SK-N-SH (cell line): ENCODE measurements around the gene DNAH6. TPM values are rescaled to one million over a fixed set of nuclear protein-coding genes. Genes with fewer than 3 reads are reported as not detected.

Experiments
- CTCF ChIA-PET: fragments of 300-600, 350-600 bp; formaldehyde crosslinking; extraction: SDS; loops from one replicate; lab custom pipeline; 2021; lab: Yijun Ruan, JAX
- POLR2A ChIA-PET: fragments of 350-600 bp; sonication (Branson Sonifier 250); formaldehyde crosslinking; extraction: SDS; loops from one replicate; lab custom pipeline; 2020; ENCODE audit warnings: antibody characterized with exemption, inconsistent platforms; lab: Yijun Ruan, JAX
- DNase-seq: peaks from one replicate; pipeline ENCODE4 v3.0.0; 2012
- H2AFZ ChIP-seq: fragments of 200-600 bp; sonication (generic); 2 replicates; pipeline ENCODE4 v1.8.1; 2016; ENCODE audit warnings: antibody characterized with exemption, mild to moderate bottlenecking, low read depth
- H3F3A ChIP-seq: fragments of 200-600 bp; sonication (generic); replicated peaks from 2 replicates; pipeline ENCODE3; 2016; ENCODE audit warnings: antibody characterized with exemption, mild to moderate bottlenecking; ENCODE audit not compliant: insufficient read depth
- H3K27ac ChIP-seq, 2 experiments: fragments of 200-500 bp in 1 of 2; fragments of 200-600 bp in 1 of 2; sonication (Bioruptor generic) in 1 of 2; sonication (generic), shearing (Covaris generic) in 1 of 2; 2 replicates each; pipeline versions ENCODE4 v1.5.1 to v1.6.1; 2014 to 2016; ENCODE audit warnings: low read depth in 2 of 2, inconsistent platforms in 1 of 2, low read length in 1 of 2, mild to moderate bottlenecking in 1 of 2, mixed read lengths in 1 of 2
- H3K27me3 ChIP-seq: fragments of 200-600 bp; sonication (generic), shearing (Covaris generic); 2 replicates; pipeline ENCODE4 v1.6.1; 2016; ENCODE audit warnings: mixed run types; ENCODE audit not compliant: insufficient read depth
- H3K36me3 ChIP-seq, 2 experiments: fragments of 200-500 bp in 1 of 2; fragments of 200-600 bp in 1 of 2; sonication (Bioruptor generic) in 1 of 2; sonication (generic) in 1 of 2; replicated peaks in 1 of 2; 2 replicates each; pipeline versions ENCODE3 to v1.5.1; 2014 to 2016; ENCODE audit warnings: low read length in 1 of 2, mild to moderate bottlenecking in 1 of 2; ENCODE audit not compliant: insufficient read depth in 2 of 2, control insufficient read depth in 1 of 2
- H3K4me1 ChIP-seq, 2 experiments: fragments of 200-500 bp in 1 of 2; fragments of 200-600 bp in 1 of 2; sonication (Bioruptor generic) in 1 of 2; sonication (generic), shearing (Covaris generic) in 1 of 2; 2 replicates each; pipeline versions ENCODE4 v1.5.1 to v1.6.1; 2014 to 2016; ENCODE audit warnings: low read depth in 1 of 2, low read length in 1 of 2, mixed run types in 1 of 2; ENCODE audit not compliant: insufficient read depth in 2 of 2, control insufficient read depth in 1 of 2
- H3K4me2 ChIP-seq: fragments of 200-600 bp; sonication (generic), shearing (Covaris generic); 2 replicates; pipeline ENCODE4 v1.6.1; 2017; ENCODE audit warnings: mixed run types
- H3K4me3 ChIP-seq, 2 experiments: fragments of 200-500 bp in 1 of 2; fragments of 200-600 bp in 1 of 2; sonication (Bioruptor generic) in 1 of 2; sonication (generic), shearing (Covaris generic) in 1 of 2; 2 replicates each; pipeline versions ENCODE4 v1.5.1 to v1.8.1; 2014 to 2016; ENCODE audit warnings: low read depth in 2 of 2, inconsistent platforms in 1 of 2, low read length in 1 of 2, mild to moderate bottlenecking in 1 of 2, mixed read lengths in 1 of 2, moderate library complexity in 1 of 2
- H3K79me2 ChIP-seq: fragments of 200-600 bp; sonication (generic); 2 replicates; pipeline ENCODE4 v1.8.1; 2017; ENCODE audit warnings: mild to moderate bottlenecking; ENCODE audit not compliant: insufficient read depth
- H3K9ac ChIP-seq: fragments of 200-600 bp; sonication (generic); 2 replicates; pipeline ENCODE4 v1.6.1; 2017; ENCODE audit warnings: mixed run types
- H3K9me2 ChIP-seq: fragments of 200-600 bp; sonication (generic); 2 replicates; pipeline ENCODE4 v1.6.1; 2017; ENCODE audit warnings: mixed run types
- H3K9me3 ChIP-seq: fragments of 200-600 bp; sonication (generic); 2 replicates; pipeline ENCODE4 v1.6.1; 2017; ENCODE audit warnings: mixed run types, mild to moderate bottlenecking, moderate library complexity
- H4K20me1 ChIP-seq: fragments of 200-600 bp; sonication (generic); 2 replicates; pipeline ENCODE4 v1.6.1; 2017; ENCODE audit warnings: mild to moderate bottlenecking, mixed run types; ENCODE audit not compliant: insufficient read depth
- CHD2 ChIP-seq: fragments of 150-350 bp; IDR thresholded peaks from 2 replicates; pipeline ENCODE4 v1.6.1; 2018; ENCODE audit warnings: low read length; ENCODE audit not compliant: partially characterized antibody
- ELF1 ChIP-seq: IDR thresholded peaks from 2 replicates; pipeline ENCODE4 v1.4.0; 2012
- EZH2phosphoT487 ChIP-seq: fragments of 200-600 bp; sonication (generic); IDR thresholded peaks from 2 replicates; pipeline ENCODE4 v1.6.1; 2017; ENCODE audit warnings: low read depth, mixed run types, mild to moderate bottlenecking, antibody characterized with exemption, moderate library complexity, borderline replicate concordance
- FOSL2 ChIP-seq: IDR thresholded peaks from 2 replicates; pipeline ENCODE4 v1.4.0; 2012; ENCODE audit warnings: low read depth, mild to moderate bottlenecking, moderate library complexity, borderline replicate concordance
- GATA2 ChIP-seq: sonication (generic); formaldehyde crosslinking; IDR thresholded peaks from 2 replicates; pipeline ENCODE4 v1.5.0; 2020; ENCODE audit warnings: mild to moderate bottlenecking, missing genetic modification reagents
- MEF2A ChIP-seq: IDR thresholded peaks from 2 replicates; pipeline ENCODE4 v1.4.0; 2012; ENCODE audit warnings: low read depth, borderline replicate concordance
- MXI1 ChIP-seq: IDR thresholded peaks from 2 replicates; pipeline ENCODE4 v1.6.1; 2012; ENCODE audit warnings: mild to moderate bottlenecking, low read depth, low read length, improper control_type of control experiment
- RCOR1 ChIP-seq: fragments of 150-350 bp; IDR thresholded peaks from 2 replicates; pipeline ENCODE4 v1.6.1; 2017; ENCODE audit warnings: antibody characterized with exemption, low read length
- RFX5 ChIP-seq: IDR thresholded peaks from 2 replicates; pipeline ENCODE4 v1.6.1; 2012; ENCODE audit warnings: mild to moderate bottlenecking, improper control_type of control experiment, low read length
- RXRA ChIP-seq: IDR thresholded peaks from 2 replicates; pipeline ENCODE4 v1.4.0; 2012; ENCODE audit warnings: low read depth, mild to moderate bottlenecking, borderline replicate concordance
- TAF1 ChIP-seq: IDR thresholded peaks from 2 replicates; pipeline ENCODE4 v1.6.1; 2012; ENCODE audit warnings: low read depth, mild to moderate bottlenecking, low read length, moderate library complexity, borderline replicate concordance
- TCF12 ChIP-seq: IDR thresholded peaks from 2 replicates; pipeline ENCODE4 v1.4.0; 2012
- YY1 ChIP-seq: IDR thresholded peaks from 2 replicates; pipeline ENCODE4 v1.4.0; 2012; ENCODE audit warnings: low read depth, mild to moderate bottlenecking
- ZBTB33 ChIP-seq: IDR thresholded peaks from 2 replicates; pipeline ENCODE4 v1.4.0; 2012; ENCODE audit warnings: low read depth, borderline replicate concordance
- WGBS: methylation state at CpG from one replicate; pipeline ENCODE4 v1.1.6; 2017; ENCODE audit warnings: low lambda C conversion rate; 5-methylcytosine and 5-hydroxymethylcytosine counted together
- polyA plus RNA-seq, 3 experiments: library from polyadenylated mRNA; depleted of rRNA; stranded (reverse); fragments of >200 nt; gene quantifications; 2 replicates each; pipeline ENCODE4 v1.2.3, GENCODE V29; 2012
- TF ChIP-seq, protein P1 (sequence below): IDR thresholded peaks from 2 replicates; pipeline ENCODE4 v1.4.0; 2012; ENCODE audit warnings: low read depth, borderline replicate concordance
- TF ChIP-seq, protein P2 (sequence below): fragments of 200-600 bp; sonication (generic); IDR thresholded peaks from 2 replicates; pipeline ENCODE4 v1.6.1; 2017; ENCODE audit warnings: antibody characterized with exemption, mild to moderate bottlenecking, moderate library complexity

Gene DNAH6
- polyA plus RNA-seq, 1 of the 3 experiments (the other 2 are of a cell fraction), result 0.03 TPM

- TF ChIP-seq, protein P1, sequence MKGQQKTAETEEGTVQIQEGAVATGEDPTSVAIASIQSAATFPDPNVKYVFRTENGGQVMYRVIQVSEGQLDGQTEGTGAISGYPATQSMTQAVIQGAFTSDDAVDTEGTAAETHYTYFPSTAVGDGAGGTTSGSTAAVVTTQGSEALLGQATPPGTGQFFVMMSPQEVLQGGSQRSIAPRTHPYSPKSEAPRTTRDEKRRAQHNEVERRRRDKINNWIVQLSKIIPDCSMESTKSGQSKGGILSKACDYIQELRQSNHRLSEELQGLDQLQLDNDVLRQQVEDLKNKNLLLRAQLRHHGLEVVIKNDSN, result no peak
Measured at GRCh38 chr2:84855731-84856130, 339.4 kb downstream of the DNAH6 start (continued).

GRCh38 chr2:84856787-84857186, 340.5 kb downstream of the DNAH6 start:
- Histone ChIP-seq H3K9me2 (no peaks in the 10 kb centered on the region), H3K9ac (no peak overlapping the region), H3K9me3 (no peaks in the 10 kb centered on the region), H4K20me1 (no peaks in the 10 kb centered on the region), H3K4me3 (no peak overlapping the region), H3K27me3 (peaks cover 14% of the 10 kb centered on the region; the same call in 1 of the 2 replicates), H3K36me3 (no peaks in the 10 kb centered on the region), H3K79me2 (no peaks in the 10 kb centered on the region), H3F3A (no peaks in the 10 kb centered on the region), H3K4me2 (no peak overlapping the region), H3K4me1 (no peaks in the 10 kb centered on the region), H2AFZ (no peak overlapping the region), H3K27ac (no peak overlapping the region)
- CTCF ChIA-PET, result interaction anchor here (0.6 kb wide), 1 partner anchor 14 kb away, joined by 3 read pairs; no protein-coding TSS in a partner anchor
- 48% methylated on average over 6 of the region's 6 CpGs for WGBS
- no peak for DNase-seq
- no peak for TF ChIP-seq RFX5
- no peak for TF ChIP-seq EZH2phosphoT487
- no peak for TF ChIP-seq FOSL2
- no peak for TF ChIP-seq CHD2
- no peak for TF ChIP-seq YY1
- TF ChIP-seq, protein P2, sequence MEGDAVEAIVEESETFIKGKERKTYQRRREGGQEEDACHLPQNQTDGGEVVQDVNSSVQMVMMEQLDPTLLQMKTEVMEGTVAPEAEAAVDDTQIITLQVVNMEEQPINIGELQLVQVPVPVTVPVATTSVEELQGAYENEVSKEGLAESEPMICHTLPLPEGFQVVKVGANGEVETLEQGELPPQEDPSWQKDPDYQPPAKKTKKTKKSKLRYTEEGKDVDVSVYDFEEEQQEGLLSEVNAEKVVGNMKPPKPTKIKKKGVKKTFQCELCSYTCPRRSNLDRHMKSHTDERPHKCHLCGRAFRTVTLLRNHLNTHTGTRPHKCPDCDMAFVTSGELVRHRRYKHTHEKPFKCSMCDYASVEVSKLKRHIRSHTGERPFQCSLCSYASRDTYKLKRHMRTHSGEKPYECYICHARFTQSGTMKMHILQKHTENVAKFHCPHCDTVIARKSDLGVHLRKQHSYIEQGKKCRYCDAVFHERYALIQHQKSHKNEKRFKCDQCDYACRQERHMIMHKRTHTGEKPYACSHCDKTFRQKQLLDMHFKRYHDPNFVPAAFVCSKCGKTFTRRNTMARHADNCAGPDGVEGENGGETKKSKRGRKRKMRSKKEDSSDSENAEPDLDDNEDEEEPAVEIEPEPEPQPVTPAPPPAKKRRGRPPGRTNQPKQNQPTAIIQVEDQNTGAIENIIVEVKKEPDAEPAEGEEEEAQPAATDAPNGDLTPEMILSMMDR, result no peak
- no peak for TF ChIP-seq ELF1
- no peak for TF ChIP-seq MXI1
- no peak for TF ChIP-seq MEF2A
- no peak for TF ChIP-seq GATA2 (CRISPR knock-in tag)
- POLR2A ChIA-PET, result no interaction called here

- Histone ChIP-seq H3F3A (no peaks in the 10 kb centered on the region), H3K9me2 (no peaks in the 10 kb centered on the region), H3K79me2 (no peaks in the 10 kb centered on the region), H3K9me3 (no peaks in the 10 kb centered on the region), H3K36me3 (no peaks in the 10 kb centered on the region), H3K27ac (no peak overlapping the region), H3K4me3 (no peak overlapping the region), H3K9ac (no peak overlapping the region), H3K27me3 (peaks cover 19% of the 10 kb centered on the region; the same call in 1 of the 2 replicates), H4K20me1 (no peaks in the 10 kb centered on the region), H2AFZ (no peak overlapping the region), H3K4me1 (no peaks in the 10 kb centered on the region), H3K4me2 (no peak overlapping the region)
- DNase-seq, result no peak
- POLR2A ChIA-PET, result no interaction called here
- CTCF ChIA-PET, result interaction anchor here (1.3 to 1.7 kb wide), 2 partner anchors 17 to 360 kb away, joined by 4 to 6 read pairs; no protein-coding TSS in a partner anchor
- TF ChIP-seq MEF2A, result no peak
- TF ChIP-seq ZBTB33, result no peak
- TF ChIP-seq TCF12, result no peak
- TF ChIP-seq GATA2 (CRISPR knock-in tag), result no peak
- no peak for TF ChIP-seq RXRA
- no peak for TF ChIP-seq MXI1
- TF ChIP-seq RCOR1, result no peak
- TF ChIP-seq TAF1, result no peak
- 27% methylated on average over 5 of the region's 5 CpGs for WGBS
Measured at GRCh38 chr2:84857566-84857965, 341.3 kb downstream of the DNAH6 start.
